SKM-1 (cell line): Measurements from ENCODE around the gene GCFC2.
"Not testable (repeated sequence)": the region's sequence is repeated elsewhere in the genome, so short reads cannot be mapped to it uniquely, and the experiment has no call there.

Experiments
- DNase-seq: peaks from one replicate; lab custom pipeline; 2025; ENCODE audit not compliant: unreplicated experiment; lab: John Stamatoyannopoulos, UW

The GCFC2 gene

DNA sequence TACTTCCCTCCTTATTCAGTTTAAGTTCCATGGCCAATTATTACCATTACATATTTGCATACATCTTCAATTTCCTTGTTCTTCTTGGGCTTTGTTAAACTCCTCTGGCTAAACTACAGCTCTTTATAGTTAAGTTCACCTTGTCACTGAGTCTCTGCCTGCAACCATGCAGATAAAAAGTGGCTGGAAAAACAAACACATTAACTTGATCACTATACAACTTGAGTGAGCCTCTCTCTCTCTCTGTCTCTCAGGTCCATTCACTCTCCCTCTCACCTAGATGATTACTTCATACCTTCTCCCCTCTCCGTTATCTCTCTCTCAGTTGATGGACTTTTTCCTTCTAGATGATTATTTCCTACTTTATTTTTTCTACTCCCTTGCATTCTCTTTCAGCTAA is 30.3 kb downstream of the GCFC2 start:
- no peak for DNase-seq

DNA sequence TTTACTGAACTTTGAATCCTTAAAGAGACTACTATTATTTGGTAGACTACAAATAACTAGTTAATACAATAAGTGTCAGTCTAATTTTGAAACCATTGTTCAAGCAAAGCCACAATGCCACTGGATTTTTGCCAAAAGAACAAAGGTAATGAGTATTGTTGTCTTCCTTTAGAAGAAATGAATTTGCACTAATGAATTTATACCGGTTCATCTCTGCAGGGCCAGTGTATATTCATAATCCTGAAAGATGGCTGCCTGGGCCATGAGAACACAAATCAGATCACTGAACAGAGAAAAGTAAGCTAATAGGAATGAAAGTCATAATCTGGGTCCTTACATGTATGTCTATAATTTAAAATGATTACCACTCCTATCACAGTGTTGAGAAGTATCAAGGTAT is 31.2 kb downstream of the GCFC2 start:
- DNase-seq = no peak

DNA sequence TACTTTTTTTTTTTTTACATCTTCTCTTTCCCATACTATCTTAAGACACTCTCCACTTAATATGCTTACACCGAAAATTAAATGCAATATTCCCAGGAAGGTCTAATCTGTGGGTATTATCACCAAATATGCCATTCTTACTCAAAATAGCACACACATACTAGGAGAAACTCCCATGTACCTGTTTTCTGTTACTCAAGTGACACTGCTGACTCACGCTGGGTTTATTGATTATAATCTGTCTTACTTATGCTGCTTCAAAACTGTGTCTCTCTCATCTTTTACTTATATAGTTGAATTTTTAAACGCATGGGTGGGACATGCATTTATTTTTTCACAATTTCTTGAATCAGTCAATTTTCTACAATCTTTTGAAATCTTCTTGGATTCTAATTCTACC is 34.3 kb downstream of the GCFC2 start:
- DNase-seq = no peak

DNA sequence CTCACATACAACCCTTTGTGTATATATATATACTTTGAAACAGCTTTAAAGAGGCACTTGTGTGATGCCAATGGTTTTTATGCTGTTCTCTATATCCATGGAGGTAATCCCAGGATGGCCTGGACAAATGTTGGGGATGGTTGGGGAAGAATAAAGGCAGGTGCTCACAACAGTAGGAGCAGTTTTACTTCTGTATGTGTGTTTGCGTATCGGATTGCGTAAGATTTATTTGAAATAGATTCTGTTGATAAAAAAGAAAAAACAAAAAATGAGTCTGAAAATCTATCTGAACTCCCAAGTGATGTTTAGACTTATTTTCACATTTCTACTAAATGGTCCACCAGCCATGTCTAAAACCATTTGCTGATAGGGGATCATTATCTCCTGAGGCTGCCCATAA is 34.8 kb downstream of the GCFC2 start:
- DNase-seq = no peak

DNA sequence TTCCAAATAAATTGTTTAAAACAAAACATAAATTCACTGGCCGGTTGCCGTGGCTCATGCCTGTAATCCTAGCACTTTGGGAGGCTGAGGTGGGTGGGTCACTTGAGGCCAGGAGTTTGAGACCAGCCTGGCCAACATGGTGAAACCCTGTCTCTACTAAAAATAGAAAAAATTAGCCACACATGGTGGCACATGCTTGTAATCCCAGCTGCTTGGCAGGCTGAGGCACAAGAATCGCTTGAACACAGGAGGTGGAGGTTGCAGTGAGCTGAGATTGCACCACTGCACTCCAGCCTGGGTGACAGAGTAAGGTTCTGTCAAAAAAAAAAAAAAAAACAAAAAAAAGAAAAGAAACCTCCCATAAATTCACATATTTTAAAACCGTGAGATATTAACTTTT is 35.3 kb downstream of the GCFC2 start:
- not testable (repeated sequence) for DNase-seq

DNA sequence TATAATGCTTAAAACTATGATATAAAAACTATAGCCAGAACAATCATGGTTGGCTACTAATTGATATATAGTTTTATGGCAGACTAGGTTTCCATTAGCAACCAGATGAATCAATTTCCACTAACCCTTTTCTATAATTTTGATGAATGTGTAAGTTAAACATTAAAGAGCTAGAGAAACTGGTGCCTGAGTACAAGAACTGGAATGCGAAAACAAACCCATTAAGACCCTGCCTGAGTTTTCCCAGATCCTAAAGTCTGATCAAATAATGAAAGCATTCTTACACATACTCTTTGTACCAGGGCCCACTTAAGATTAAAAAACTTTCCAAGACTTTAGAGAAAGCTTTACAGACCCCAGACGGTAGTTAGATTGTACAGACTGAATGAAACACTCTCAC is 42.8 kb downstream of the GCFC2 start:
- no peak for DNase-seq

DNA sequence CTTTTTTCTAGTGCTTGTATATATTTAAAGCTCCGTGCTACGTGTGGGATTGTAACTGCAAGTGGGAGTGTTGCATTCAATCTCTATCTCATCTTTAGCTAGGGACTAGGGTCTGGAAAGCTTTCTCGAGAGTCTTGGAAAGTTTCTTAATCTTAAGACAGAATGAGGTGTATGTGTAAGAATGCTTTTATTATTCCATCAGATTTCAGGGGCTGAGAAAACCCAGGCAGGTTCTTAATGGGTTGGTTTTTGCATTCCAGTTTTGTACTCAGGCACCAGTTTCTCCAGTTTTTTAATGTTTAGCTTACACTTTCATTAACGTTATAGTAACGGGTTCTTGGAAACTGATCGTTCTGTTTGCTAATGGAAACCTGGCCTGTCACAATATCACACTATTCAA is 43.8 kb downstream of the GCFC2 start:
- no peak for DNase-seq

DNA sequence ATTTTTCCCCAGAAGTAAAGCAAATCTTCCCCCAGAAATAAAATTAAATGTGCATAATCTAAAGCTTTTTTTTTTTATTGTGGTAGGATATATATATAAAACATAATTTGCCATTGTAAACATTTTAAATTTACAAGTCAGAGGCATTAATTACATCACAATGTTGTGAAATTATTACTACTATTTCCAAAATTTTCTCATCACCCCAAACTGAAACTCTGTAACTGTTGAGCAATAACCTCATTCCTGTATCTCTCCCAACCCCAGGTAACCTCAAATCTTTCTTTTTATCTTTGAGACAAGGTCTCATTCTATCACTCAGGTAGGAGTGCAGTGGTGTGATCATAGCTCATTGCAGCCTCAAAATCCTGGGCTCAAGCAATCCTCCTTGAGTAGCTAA is 52.9 kb downstream of the GCFC2 start:
- no peak for DNase-seq

DNA sequence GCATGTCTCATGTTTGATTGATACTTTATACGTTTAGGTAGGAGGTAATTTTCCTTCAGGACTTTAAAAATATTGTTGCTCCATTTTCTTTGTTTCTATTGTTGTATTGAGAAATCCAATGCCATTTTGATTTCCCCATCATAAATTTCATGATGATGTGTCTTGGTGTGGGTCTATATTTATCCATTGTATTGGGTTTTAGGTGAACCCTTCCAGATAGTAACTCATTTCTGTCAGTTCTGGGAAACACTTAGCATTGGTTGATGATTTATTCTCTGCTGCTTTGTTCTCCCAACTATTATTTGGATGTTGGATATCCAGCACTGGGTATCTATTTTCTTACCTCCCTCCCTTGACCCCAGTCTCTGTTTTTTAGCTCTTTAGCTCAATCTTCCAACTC is 54.2 kb downstream of the GCFC2 start:
- no peak for DNase-seq

DNA sequence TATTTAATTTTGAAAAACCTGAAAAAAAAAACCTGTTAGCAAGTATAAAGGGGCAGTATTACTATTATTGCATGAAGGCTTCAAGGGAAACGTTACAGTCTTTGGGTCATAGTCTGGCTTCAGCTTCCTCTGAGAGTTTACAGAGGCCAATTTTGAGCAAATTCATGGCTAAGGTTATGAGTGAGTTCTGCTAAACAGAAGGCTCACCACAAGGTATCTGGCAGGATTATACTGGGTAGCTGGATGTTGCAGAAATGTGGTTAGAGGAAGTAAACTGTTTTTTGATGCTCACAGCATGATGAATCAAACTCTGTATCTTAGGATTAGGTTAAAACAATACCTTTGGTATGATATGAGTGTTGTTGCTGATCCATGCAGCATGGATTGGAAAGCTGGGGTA is 54.9 kb downstream of the GCFC2 start:
- DNase-seq = no peak

DNA sequence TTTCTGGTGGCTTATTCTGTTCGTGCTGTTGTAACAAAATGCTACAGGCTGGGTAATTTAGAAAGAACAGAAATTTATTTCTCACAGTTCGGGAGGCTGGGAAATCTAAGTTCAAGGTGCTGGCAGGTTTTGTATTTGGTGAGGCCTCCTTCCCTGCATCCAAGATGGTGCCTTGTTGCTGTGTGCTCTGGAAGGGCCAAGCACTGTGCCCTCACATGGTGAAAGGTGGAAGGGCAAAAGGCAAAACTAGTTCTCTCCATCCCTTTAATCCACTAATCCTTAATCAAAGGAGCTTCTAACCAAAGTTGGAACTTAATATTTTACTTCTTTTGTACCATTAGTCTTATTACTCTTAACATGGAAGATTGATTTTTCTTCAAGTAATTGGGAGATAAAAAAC is 56.7 kb downstream of the GCFC2 start:
- no peak for DNase-seq

DNA sequence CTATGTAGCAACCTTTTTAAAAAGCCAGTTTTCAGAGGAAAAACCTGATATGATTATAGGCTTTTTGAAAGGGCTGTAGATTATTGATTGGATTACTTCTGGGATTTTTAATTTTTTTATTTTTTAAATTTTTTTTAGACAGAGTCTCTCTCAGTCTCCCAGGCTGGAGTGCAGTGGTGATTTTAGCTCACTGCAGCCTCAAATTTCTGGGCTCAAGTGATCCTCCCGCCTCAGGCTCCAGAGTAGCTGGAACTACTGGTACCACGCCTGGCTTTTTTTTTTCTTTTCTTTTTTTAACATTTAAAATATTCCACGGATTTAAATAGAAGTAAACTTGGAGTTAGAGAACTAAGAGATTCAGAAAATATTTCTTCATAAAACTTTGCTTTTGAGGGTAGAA is 62.9 kb downstream of the GCFC2 start:
- DNase-seq = no peak

DNA sequence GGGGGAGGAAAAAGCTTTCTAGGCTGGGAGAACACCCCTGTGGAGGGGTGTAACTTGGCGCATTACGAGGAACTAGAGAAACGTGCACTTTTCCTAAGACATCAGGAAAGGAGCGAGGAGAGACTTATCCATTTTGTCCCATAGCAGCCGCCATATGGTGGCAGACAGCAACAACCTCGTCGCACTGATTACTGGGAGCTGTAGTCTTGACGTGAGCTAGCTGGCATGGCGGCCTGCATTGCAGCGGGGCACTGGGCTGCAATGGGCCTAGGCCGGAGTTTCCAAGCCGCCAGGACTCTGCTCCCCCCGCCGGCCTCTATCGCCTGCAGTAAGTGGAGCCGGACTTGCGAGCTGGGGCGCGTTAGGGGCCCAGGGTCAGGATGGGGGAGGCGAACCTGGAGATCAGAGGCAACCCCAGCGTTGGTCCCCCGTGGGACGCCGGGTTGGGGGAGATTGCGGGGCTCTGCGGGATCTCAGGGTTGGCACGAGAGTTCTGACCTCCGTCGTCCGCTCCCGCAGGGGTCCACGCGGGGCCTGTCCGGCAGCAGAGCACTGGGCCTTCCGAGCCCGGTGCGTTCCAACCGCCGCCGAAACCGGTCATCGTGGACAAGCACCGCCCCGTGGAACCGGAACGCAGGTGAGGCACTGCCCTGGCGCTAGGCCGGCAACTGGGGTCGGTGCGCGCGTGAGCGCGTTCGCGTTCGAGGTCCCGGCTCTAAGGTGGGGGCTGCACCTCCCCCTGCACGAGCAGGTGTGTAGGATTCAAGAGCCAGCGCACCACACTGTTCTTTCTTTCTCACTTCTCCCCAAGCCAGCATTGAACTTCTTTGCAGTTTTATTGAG is 63.9 kb downstream of the GCFC2 start, which contains the start of gene MRPL19:
Gene MRPL19, plus strand, starts transcription at position 201 of the 843 bp plus-strand sequence. Its CDS starts 25 bp downstream, at position 226.
- peak; percentile 77 for DNase-seq

DNA sequence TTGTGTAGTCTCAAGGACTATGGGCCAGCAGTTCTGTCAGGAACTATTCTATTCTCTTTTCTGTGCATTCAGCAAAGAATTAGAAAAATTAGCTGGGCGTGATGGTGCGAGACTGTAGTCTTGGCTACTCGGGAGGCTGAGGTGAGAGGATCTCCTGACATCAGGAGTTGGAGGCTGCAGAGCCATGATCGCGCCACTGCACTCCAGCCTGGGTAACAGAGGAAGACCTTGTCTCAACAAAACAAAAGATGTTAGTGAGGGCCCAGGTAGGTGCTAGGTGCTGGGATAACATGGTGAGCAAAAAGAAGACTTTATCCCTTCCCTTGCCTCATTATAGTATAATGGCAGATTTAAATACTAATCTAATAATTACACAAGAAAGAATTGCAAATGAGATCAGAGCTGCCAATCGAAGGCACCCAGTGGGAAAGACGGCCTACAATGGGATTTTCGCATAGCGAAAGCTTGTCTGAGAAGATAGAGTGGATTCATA is 64.6 kb downstream of the GCFC2 start:
- no peak for DNase-seq

DNA sequence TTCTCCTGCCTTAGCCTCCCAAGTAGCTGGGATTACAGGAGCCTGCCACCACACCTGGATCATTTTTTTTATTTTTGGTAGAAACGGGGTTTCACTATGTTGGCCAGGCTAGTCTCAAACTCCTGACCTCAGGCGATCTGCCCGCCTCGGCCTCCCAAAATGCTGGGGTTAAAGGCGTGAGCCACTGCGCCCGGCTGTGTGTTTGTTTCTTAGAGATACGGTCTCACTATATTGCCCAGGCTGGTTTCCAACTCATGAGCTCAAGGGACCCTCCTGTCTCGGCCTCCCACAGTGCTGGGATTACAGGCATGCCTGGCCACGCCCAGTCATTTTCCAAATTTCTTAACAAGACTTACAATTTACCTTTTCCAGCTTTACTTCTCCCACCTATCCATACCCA is 65.1 kb downstream of the GCFC2 start:
- DNase-seq = no peak

DNA sequence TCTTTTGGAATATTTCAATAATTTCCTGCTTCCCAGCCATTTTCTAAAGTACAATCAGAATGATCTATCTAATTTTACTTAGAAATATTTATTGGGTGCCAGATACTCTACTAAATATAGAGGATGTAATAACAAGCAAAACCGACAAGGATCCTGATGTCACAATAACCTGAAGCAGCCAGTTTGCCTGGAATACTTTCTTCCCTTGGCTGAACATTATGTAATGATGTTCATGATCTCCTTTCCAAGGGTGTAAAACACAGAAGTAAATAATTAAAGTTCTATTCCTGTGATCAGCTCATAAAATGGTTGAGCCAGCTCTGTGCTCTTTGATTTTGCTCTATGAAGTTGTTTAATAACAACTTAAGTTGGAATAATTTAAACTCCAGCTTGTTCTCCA is 66.7 kb downstream of the GCFC2 start:
- no peak for DNase-seq

DNA sequence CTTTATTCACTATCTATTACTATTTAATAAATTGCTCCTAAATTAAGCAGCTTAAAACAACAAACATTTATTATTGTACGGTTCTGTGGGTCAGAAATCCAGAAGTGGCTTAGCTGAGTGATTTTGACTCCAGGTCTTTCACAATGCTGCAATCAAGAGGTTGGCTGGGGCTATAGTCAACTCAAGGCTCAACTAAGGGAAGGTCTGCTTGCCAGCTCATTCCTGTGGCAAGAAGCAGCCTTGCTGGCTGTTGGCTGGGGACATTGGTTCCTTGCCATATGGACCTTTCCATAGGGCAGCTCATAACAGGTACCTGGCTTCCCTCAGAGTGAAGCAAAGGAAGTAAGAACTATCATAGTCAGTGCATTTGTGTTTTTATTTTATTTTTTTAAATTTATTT is 69.1 kb downstream of the GCFC2 start:
- no peak for DNase-seq

DNA sequence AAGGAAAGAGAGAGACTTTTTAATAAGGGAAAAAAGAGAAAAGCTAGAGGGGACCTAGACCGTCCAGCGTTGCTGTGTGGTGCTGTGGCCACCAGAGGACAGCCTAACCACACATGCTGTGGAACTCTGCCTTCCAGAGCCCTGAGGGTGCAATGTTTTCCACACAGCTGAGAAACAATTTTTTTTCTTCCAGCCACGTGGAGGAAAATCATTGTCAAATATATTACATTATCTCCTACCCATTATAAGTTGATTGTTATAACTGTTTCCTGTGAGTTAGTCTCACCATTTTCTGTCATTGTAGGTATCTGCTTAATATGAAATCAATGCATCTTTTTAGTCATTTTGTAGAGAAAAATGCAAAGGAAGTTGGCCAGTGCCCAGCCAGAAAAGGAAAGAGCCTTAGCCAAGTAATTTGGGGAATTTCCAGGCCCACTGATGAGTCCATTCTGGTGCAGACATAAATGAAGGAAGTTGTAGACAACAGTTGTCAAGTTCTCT is 70.0 kb downstream of the GCFC2 start:
- peak; percentile 13 for DNase-seq

DNA sequence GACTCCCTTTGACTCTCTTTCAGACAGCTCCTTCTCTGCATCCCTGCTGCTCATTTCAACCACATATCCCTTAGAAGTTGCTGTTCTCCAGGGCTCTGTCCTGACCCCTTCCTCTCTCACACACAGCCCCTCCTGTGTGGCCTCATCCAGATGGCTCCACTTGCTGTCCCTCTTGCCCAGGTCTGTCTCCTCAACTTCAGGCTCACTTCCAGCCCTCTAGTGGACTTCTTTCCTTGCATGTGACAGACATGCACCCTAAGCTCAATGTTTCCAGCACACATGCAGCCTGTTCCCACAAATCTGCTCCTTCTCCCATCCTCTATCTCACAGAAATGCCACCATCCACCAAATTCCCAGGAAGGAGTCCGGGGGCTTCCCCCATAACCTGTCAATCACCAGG is 73.1 kb downstream of the GCFC2 start:
- no peak for DNase-seq

DNA sequence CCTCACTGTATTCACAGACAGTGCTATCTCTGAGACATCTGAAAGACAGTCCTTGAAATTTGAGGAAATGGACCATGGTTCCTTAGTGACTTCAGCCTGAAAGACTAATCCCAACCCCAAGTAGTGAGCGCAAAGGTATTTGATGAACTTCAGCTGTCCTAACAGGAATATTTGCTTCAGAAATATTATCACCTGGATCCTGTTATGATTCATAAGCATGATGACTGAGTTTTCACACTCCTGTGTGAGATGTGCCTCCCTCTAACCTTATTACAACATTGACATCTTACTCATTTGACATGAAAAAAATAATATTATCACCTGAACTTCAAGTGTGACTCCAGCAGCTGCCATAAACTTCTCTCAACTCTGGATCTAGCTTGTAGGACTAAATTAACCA is 75.8 kb downstream of the GCFC2 start:
- DNase-seq = no peak

DNA sequence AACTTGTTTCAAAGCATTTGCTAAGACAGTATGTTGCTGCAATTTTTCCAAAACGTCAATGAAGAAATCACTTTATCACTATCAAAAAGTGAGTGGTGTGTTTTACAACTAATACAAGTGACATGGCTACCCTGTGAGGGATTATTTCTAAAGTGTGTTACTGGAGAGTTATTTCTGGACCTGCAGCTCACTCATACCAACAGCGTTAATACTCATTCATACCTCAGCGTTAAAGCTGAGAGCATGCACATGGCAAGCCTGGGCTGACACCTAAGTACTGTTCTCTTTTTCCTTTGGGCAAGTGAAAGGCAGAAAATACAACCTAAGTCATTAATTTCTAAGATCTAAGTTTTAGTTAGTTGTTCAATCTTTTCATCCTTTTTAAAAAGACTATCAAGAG is 77.1 kb downstream of the GCFC2 start:
- DNase-seq = no peak

DNA sequence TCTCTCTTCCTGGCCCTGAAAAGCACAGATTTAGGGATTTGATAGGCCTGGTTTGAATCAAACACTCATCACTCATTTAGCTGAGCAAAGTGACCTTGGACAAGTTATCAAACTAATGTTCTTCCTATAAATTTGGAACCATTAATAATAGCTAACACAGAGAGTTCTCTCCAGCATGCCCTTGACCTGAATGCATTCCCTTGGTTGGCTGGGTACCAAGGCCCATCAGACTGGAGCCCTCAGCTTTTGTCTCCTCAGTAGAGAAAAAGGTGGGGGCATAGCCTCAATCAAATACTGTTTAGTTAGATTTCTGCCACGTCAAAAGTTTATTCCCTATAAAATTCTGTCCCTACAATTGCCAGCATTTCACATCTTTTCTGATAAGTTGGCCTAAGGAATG is 77.9 kb downstream of the GCFC2 start:
- DNase-seq = no peak
